Fibroblast of villous mesenchyme (primary cell): ENCODE results near the gene PFKP. TPM values are rescaled to one million over a fixed set of nuclear protein-coding genes. Genes with fewer than 3 reads are reported as not detected.
"Not testable (repeated sequence)": the region's sequence is repeated elsewhere in the genome, so short reads cannot be mapped to it uniquely, and the experiment has no call there.

Experiments used
- DNase-seq: peaks from one replicate; pipeline ENCODE4 v3.0.0-alpha.2; 2010; ENCODE audit warnings: low read depth
- H3K4me3 ChIP-seq: 2 replicates; pipeline ENCODE4 v1.5.1; 2011; ENCODE audit warnings: low read depth, mild to moderate bottlenecking, low read length
- total RNA-seq: library from RNA; depleted of rRNA; stranded (reverse); fragments of >200 nt; gene quantifications from 2 replicates; pipeline ENCODE4 v1.2.3, GENCODE V29; 2012
- TF ChIP-seq, protein P1 (sequence below): IDR thresholded peaks from 2 replicates; pipeline ENCODE4 v1.5.1; 2012; ENCODE audit warnings: low read depth, mild to moderate bottlenecking, low read length; ENCODE audit not compliant: insufficient read depth

The PFKP gene
- total RNA-seq, 1 donor, result 120 TPM

DNA sequence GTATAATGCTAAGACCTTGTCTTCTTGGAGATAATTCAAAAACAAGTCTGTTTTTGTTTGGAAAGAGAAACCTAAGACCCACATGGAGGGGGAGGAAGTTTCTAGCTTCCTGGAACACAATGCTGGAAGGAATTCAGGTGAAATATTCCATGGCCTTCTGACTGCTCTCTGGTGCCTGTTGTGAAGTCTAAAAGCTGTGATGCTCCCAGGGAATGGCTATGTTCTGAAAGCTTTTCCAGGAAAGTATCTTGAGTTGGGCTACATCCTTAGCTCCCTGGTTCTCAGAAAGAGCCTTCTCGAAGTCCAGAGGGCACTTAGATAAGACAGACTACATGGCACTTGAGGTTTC, 12.5 kb upstream of the PFKP start:
- no peak overlapping the region for H3K4me3 ChIP-seq
- TF ChIP-seq, protein P1, sequence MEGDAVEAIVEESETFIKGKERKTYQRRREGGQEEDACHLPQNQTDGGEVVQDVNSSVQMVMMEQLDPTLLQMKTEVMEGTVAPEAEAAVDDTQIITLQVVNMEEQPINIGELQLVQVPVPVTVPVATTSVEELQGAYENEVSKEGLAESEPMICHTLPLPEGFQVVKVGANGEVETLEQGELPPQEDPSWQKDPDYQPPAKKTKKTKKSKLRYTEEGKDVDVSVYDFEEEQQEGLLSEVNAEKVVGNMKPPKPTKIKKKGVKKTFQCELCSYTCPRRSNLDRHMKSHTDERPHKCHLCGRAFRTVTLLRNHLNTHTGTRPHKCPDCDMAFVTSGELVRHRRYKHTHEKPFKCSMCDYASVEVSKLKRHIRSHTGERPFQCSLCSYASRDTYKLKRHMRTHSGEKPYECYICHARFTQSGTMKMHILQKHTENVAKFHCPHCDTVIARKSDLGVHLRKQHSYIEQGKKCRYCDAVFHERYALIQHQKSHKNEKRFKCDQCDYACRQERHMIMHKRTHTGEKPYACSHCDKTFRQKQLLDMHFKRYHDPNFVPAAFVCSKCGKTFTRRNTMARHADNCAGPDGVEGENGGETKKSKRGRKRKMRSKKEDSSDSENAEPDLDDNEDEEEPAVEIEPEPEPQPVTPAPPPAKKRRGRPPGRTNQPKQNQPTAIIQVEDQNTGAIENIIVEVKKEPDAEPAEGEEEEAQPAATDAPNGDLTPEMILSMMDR, result no peak
- DNase-seq, result no peak

DNA sequence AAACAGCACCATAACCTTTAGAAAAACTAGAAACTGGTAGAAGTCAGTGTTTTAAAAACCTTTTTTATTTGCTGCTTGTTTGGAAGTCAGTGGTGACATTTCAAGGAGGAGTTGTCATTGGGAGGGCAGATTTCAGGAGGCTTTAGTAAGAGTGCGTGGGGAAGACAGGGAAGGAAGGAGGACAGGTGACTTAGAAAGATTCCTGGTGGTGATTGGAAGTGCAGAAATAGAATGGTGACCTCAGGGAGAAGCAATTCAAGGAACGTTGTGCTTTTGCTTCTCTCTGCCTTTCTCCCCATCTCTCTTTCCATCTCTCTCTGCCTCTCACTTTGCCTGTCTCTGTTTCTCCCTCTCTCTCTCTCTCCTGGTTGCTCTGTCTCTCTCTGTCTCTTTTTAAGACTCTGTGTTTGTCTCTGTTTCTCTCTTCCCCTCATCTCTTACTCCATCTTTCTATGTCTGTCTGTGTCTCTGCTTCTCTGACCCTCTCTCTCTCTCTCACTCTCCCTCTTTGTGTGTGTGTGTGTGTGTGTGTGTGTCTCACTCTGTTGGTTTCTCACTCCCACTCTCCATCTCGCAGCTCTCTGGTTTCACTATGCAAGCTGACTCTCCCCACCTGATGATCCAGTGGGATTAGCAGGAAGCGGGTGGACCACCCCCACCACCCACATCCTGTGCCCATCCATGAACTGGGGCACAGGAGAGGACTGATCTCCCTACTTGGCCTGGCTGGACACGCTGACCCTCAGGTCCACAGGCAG, 10.9 kb upstream of the PFKP start:
- DNase-seq, result no peak
- TF ChIP-seq, protein P1, result no peak
- H3K4me3 ChIP-seq, result no peak overlapping the region

DNA sequence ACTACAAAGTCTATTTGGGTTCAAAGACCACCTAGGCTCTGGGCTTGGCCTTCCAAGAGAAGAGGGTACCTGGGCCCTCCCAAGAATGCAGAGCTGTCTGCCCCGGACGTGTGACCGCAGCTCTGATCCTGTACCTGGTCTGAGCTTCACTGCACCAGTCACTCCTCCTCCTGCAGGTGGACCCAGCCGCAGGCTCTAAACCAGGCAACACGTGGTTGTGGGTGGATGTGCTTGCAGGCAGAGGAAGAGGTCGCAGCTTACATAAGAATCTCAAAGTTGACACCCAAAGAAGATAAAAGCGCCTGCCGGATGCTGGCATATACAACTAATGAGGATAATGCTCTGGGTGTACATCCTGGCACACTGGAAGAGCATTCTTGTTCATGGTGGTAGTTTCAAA, 9.4 kb upstream of the PFKP start:
- DNase-seq, result no peak
- H3K4me3 ChIP-seq, result no peak overlapping the region
- TF ChIP-seq, protein P1, result no peak

- DNase-seq, result no peak
- TF ChIP-seq, protein P1, result no peak
- no peak overlapping the region for H3K4me3 ChIP-seq
These were observed 7.4 kb upstream of the PFKP start for GRCh38 chr10:3059974-3060373.

DNA sequence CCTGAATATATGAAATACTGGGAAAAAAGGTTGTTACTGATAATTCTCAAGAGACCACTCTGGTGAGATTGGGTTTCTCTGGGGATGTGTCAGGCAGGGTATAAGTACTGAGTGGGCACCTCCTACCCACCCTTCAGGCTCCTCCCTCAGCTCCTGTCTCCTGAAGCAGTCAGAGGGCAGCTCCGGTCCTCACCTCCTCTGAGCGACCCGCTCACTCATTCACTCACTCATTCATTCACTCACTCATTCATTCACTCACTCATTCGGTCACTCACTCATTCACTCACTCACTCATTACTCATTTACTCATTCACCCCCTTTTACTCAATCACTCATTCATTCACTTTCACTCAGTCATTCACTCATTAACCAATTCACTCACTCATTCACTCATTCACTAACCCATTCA, 6.9 kb upstream of the PFKP start:
- TF ChIP-seq, protein P1, result no peak
- DNase-seq, result no peak
- H3K4me3 ChIP-seq, result no peak overlapping the region

- peak; percentile 37 for DNase-seq
- H3K4me3 ChIP-seq, result not testable (repeated sequence)
These were observed 5.9 kb upstream of the PFKP start for GRCh38 chr10:3061323-3061898.

- DNase-seq, result no peak
- TF ChIP-seq, protein P1, result no peak
- H3K4me3 ChIP-seq, result no peak overlapping the region
These were observed 4.7 kb upstream of the PFKP start for GRCh38 chr10:3062502-3063186.
